GM10248 (cell line): Measurements from ENCODE around the gene KRT16.

ENCODE experiments used
- CTCF ChIA-PET: fragments of 300-600 bp; sonication (Branson Sonifier 250); formaldehyde crosslinking; extraction: SDS; loops from one replicate; lab custom pipeline; 2021; ENCODE audit warnings: antibody characterized with exemption; lab: Yijun Ruan, JAX
- POLR2A ChIA-PET: fragments of 350-650 bp; sonication (Branson Sonifier 250); formaldehyde crosslinking; extraction: SDS; loops from one replicate; lab custom pipeline; 2020; ENCODE audit warnings: antibody characterized with exemption; lab: Yijun Ruan, JAX
- DNase-seq: peaks from one replicate; pipeline ENCODE4 v3.0.0; 2012; ENCODE audit errors: extremely low spot score
- TF ChIP-seq, protein P1 (sequence below): IDR thresholded peaks from 2 replicates; pipeline ENCODE4 v1.5.1; 2012; ENCODE audit warnings: mild to moderate bottlenecking, low read depth; ENCODE audit errors: extremely low read depth, missing control alignments, control extremely low read depth

Gene KRT16

DNA sequence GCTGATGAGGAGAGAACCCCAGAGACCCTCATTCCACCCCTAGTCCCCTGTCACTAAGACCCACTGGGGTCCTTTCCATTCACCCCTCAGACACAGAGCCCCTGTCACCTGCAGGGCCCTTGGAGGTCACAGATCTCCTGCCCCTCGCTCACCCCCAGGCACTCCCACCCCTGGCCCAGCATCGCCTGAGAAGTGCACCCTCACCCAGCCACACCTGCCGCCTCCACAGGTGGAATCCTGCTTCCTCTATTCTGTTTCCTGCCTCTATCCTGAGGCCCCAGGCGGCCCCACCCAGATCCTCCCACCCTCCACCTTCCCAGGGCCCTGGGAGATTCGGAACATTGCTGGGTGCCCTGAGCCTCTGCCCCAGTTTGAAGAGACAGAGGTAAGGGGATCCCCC, 25.6 kb upstream of the KRT16 start:
- TF ChIP-seq, protein P1, sequence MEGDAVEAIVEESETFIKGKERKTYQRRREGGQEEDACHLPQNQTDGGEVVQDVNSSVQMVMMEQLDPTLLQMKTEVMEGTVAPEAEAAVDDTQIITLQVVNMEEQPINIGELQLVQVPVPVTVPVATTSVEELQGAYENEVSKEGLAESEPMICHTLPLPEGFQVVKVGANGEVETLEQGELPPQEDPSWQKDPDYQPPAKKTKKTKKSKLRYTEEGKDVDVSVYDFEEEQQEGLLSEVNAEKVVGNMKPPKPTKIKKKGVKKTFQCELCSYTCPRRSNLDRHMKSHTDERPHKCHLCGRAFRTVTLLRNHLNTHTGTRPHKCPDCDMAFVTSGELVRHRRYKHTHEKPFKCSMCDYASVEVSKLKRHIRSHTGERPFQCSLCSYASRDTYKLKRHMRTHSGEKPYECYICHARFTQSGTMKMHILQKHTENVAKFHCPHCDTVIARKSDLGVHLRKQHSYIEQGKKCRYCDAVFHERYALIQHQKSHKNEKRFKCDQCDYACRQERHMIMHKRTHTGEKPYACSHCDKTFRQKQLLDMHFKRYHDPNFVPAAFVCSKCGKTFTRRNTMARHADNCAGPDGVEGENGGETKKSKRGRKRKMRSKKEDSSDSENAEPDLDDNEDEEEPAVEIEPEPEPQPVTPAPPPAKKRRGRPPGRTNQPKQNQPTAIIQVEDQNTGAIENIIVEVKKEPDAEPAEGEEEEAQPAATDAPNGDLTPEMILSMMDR, result no peak
- ChIA-PET CTCF (no interaction called here), POLR2A (no interaction called here)
- no peak for DNase-seq

DNA sequence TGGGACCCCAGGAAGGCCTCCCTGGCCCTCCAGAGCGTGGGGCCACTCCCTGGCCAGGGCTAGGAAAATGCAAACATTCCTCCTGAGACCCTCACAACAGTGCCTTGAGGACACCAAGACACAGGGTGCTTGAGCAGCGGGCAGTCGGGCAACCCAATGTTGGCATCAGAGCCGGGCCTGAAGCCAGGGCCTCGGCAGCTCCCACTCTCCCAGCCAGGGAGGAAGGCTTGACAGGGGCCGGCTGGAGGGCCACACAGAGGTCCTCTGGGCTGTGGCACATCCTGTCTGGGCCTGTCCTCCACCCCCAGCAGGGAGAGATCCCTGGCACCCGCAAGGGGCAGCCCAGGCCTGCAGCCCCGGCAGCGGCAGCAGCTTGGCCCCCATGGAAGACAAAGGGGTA, 24.1 kb upstream of the KRT16 start:
- CTCF ChIA-PET, result interaction anchor here (1.8 to 2.9 kb wide), 2 partner anchors 12 to 29 kb away, joined by 4 to 18 read pairs; no protein-coding TSS in a partner anchor
- no peak for DNase-seq
- TF ChIP-seq, protein P1, result no peak
- POLR2A ChIA-PET, result no interaction called here

DNA sequence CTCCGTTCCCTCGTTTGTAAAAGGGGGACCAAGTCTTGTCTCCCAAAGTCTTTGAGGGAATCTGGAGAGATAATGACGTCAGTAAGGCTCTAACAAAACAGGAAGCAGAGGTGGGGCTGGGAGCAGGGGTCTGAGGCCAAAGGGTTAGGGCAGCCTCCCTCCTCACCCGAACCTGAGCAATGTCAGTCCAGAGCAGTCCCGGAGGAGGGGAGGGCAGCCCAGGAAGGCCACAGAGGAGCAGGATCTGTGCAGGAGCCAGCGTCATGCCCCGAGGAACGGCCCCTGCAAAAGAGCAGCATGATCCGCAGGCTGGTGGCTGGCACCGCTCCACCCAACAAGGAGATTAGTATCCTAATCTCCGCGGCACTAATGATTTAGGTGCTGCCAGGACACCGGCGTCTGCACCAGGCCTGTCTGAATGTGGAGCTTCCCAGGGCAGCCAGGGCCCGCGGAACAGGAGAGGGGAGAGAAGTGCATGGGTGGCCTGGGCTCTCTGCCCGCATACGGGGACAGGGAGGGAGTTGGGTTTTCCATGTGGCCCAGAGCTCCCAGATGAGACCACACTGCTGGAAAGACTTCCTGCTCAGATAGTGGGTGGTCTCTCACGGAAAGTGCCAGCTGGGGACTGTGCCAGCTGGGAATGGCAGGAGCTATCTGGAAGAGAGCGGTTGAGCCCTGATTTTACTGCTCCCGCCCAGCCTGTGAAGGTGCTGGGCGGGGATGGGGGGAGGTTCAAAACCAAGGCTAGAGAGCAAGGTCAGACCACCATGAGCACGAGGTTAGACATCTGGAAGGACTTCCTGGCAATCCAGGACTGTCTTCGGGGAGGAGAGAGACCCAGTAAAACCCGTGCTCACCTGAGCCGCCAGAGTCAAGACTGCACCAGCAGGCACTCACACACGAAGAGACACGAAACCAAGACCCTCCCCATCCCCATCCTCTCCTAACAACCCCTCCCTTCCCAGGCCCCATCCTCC, 22.8 kb upstream of the KRT16 start:
- TF ChIP-seq, protein P1, result no peak

GRCh38 chr17:41634639-41635038, 22.1 kb upstream of the KRT16 start:
- TF ChIP-seq, protein P1, result no peak
- CTCF ChIA-PET, result interaction anchor here (0.7 to 2.9 kb wide), 3 partner anchors 14 to 28 kb away, joined by 4 to 18 read pairs (median 5); no protein-coding TSS in a partner anchor
- DNase-seq, result no peak
- POLR2A ChIA-PET, result no interaction called here

More for the DNA sequence above, 22.8 kb upstream of the KRT16 start:
- no peak for DNase-seq
- POLR2A ChIA-PET, result no interaction called here
- CTCF ChIA-PET, result interaction anchor here (1.8 to 2.9 kb wide), 3 partner anchors 14 to 30 kb away, joined by 4 to 18 read pairs (median 4); no protein-coding TSS in a partner anchor

GRCh38 chr17:41633556-41634199, 21.1 kb upstream of the KRT16 start:
- TF ChIP-seq, protein P1, result no peak
- no peak for DNase-seq
- CTCF ChIA-PET, result interaction anchor here (0.7 kb wide), 1 partner anchor 15 kb away, joined by 5 read pairs; no protein-coding TSS in a partner anchor
- POLR2A ChIA-PET, result no interaction called here

DNA sequence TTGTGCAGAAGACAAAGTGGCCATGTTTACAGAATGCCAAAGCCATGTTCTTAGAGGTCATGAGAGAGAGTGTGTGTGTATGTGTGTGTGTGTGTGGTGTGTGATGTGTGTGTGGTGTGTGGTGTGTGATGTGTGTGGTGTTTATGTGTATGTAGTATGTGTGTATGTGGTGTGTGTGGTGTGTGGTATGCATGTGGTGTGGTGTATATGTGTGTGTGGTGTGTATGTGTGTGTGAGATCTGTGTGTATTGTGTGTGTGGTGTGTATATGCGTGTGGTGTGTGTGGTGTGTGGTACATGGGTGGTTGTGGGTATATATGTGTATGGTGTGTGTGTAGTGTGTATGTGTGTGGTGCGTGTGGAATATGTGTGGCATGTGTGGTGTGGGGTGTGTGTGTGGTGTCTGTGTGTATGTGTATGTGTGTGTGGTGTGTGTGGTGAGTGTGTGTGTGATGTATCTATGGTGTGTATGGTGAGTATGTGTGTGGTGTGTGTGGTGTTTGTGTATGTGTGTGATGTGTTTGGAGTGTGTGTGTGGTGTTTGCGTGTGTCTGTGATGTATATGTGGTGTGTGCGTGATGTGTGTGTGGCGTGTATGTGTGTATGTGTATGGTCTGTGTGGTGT, 20.0 kb upstream of the KRT16 start:
- ChIA-PET CTCF (no interaction called here), POLR2A (no interaction called here)
- TF ChIP-seq, protein P1, result no peak
- DNase-seq, result no peak
